Astrocyte (in vitro differentiated cells and primary cell): ENCODE measurements around the gene TOGARAM2. TPM values are rescaled to one million over a fixed set of nuclear protein-coding genes. Genes with fewer than 3 reads are reported as not detected.

Experiments
- DNase-seq: peaks from one replicate; pipeline ENCODE4 v3.0.0-alpha.2; 2010; ENCODE audit warnings: low read depth
- FAIRE-seq: peaks from 2 replicates; lab custom pipeline; 2011; peaks lifted over from hg19 to GRCh38; lab: Jason Lieb, UNC
- H2AFZ ChIP-seq: 2 replicates; pipeline ENCODE4 v1.6.0; 2012; ENCODE audit warnings: low read depth, low read length, inconsistent platforms
- H3K27ac ChIP-seq: 2 replicates; pipeline ENCODE4 v1.5.1; 2011; ENCODE audit warnings: low read depth, low read length, inconsistent platforms
- H3K27me3 ChIP-seq: 2 replicates; pipeline ENCODE4 v1.6.0; 2011; ENCODE audit warnings: low read length, inconsistent platforms; ENCODE audit not compliant: insufficient read depth
- H3K36me3 ChIP-seq: 2 replicates; pipeline ENCODE4 v1.5.1; 2011; ENCODE audit warnings: low read length, inconsistent platforms; ENCODE audit not compliant: insufficient read depth
- H3K4me1 ChIP-seq: 2 replicates; pipeline ENCODE4 v1.5.1; 2011; ENCODE audit warnings: low read length, inconsistent platforms; ENCODE audit not compliant: insufficient read depth
- H3K4me2 ChIP-seq: 2 replicates; pipeline ENCODE4 v1.6.0; 2012; ENCODE audit warnings: low read length, inconsistent platforms
- H3K4me3 ChIP-seq: 2 replicates; pipeline ENCODE4 v1.5.1; 2011; ENCODE audit warnings: low read depth, mild to moderate bottlenecking, low read length, inconsistent platforms; ENCODE audit not compliant: insufficient read depth
- H3K79me2 ChIP-seq: 2 replicates; pipeline ENCODE4 v1.6.0; 2012; ENCODE audit warnings: mild to moderate bottlenecking, low read length, inconsistent platforms; ENCODE audit not compliant: insufficient read depth
- H3K9ac ChIP-seq: 2 replicates; pipeline ENCODE4 v1.6.0; 2012; ENCODE audit warnings: mild to moderate bottlenecking, low read length, inconsistent platforms
- H3K9me3 ChIP-seq: 2 replicates; pipeline ENCODE4 v1.5.1; 2012; ENCODE audit warnings: low read depth, mild to moderate bottlenecking, low read length, inconsistent platforms; ENCODE audit not compliant: insufficient read depth
- H4K20me1 ChIP-seq: 2 replicates; pipeline ENCODE4 v1.6.0; 2012; ENCODE audit warnings: low read length, inconsistent platforms; ENCODE audit not compliant: insufficient read depth
- H3K27ac Mint-ChIP-seq: one replicate; pipeline ENCODE4 v1.8.0; 2021; ENCODE audit warnings: mild to moderate bottlenecking, mixed read lengths; ENCODE audit not compliant: unreplicated experiment
- H3K27me3 Mint-ChIP-seq: one replicate; pipeline ENCODE4 v1.8.0; 2021; ENCODE audit warnings: low read depth, mixed read lengths; ENCODE audit not compliant: unreplicated experiment
- H3K36me3 Mint-ChIP-seq: one replicate; pipeline ENCODE4 v1.8.0; 2021; ENCODE audit warnings: low read depth, mixed read lengths; ENCODE audit not compliant: unreplicated experiment
- H3K4me1 Mint-ChIP-seq: one replicate; pipeline ENCODE4 v1.8.0; 2021; ENCODE audit warnings: low read depth, mixed read lengths; ENCODE audit not compliant: unreplicated experiment
- H3K4me3 Mint-ChIP-seq: one replicate; pipeline ENCODE4 v1.8.0; 2021; ENCODE audit warnings: mild to moderate bottlenecking, moderate library complexity, mixed read lengths; ENCODE audit not compliant: unreplicated experiment
- H3K9me3 Mint-ChIP-seq: one replicate; pipeline ENCODE4 v1.8.0; 2021; ENCODE audit warnings: mild to moderate bottlenecking, mixed read lengths; ENCODE audit not compliant: unreplicated experiment
- CTCF ChIP-seq: IDR thresholded peaks from 2 replicates; pipeline ENCODE4 v1.5.1; 2011; ENCODE audit warnings: low read depth, mild to moderate bottlenecking, inconsistent platforms, low read length, moderate library complexity; ENCODE audit not compliant: insufficient read depth
- EZH2 ChIP-seq: IDR thresholded peaks from 2 replicates; pipeline ENCODE4 v1.6.1; 2012; ENCODE audit warnings: mild to moderate bottlenecking, low read length, inconsistent platforms; ENCODE audit not compliant: insufficient read depth
- total RNA-seq: library from RNA; stranded (reverse); gene quantifications from 2 replicates; pipeline ENCODE4 v1.2.1, GENCODE V29; 2021

Gene TOGARAM2
- total RNA-seq, 1 donor from 2014 or later, result 0.73 TPM

DNA sequence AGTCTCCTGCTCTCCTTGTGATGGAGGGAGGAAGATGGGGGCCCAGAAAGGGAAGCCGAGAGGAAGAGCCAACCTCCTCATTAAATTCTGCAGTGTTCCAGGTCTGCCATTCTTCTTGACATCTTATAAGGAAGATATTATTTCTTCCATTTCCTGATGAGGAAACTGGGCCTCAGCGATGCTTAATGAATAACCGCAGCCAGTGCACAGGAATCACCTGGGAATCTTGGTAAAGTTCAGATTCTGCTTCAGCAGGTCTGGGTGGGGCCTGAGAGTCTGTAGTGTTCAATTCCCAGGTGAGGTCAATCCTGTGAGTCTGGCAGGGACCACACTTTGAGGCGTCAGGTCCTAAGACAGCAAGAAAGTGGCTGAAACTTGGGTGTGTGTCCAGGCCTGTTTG is 75.9 kb downstream of the TOGARAM2 start:
- Histone ChIP-seq H3K36me3 (no peaks in the 10 kb centered on the region), H3K27me3 (no peaks in the 10 kb centered on the region), H3K27ac (no peak overlapping the region), H3K4me3 (no peak overlapping the region), H3K79me2 (no peaks in the 10 kb centered on the region), H2AFZ (no peak overlapping the region), H3K4me1 (no peaks in the 10 kb centered on the region), H3K9me3 (no peaks in the 10 kb centered on the region), H3K9ac (no peak overlapping the region), H3K4me2 (no peak overlapping the region), H4K20me1 (no peaks in the 10 kb centered on the region)
- FAIRE-seq, result no peak
- H3K9me3 Mint-ChIP-seq, result no peaks in the 10 kb centered on the region
- H3K27me3 Mint-ChIP-seq, result peaks cover 15% of the 10 kb centered on the region
- H3K4me1 Mint-ChIP-seq, result peaks cover 11% of the 10 kb centered on the region
- no peak for DNase-seq
- no peak overlapping the region for H3K4me3 Mint-ChIP-seq
- no peaks in the 10 kb centered on the region for H3K36me3 Mint-ChIP-seq
- H3K27ac Mint-ChIP-seq, result no peak overlapping the region
- TF ChIP-seq CTCF, result no peak

GRCh38 chr2:29059624-29060023 is 78.5 kb downstream of the TOGARAM2 start:
- H2AFZ ChIP-seq, result no peak overlapping the region
- Mint-ChIP-seq H3K4me3 (no peak overlapping the region), H3K9me3 (no peaks in the 10 kb centered on the region), H3K36me3 (no peaks in the 10 kb centered on the region), H3K27me3 (peaks cover 16% of the 10 kb centered on the region), H3K27ac (no peak overlapping the region), H3K4me1 (peaks cover 6% of the 10 kb centered on the region)
- H3K27ac ChIP-seq, result no peak overlapping the region
- no peak overlapping the region for H3K4me2 ChIP-seq
- H3K9ac ChIP-seq, result no peak overlapping the region
- H3K27me3 ChIP-seq, result no peaks in the 10 kb centered on the region
- no peaks in the 10 kb centered on the region for H3K79me2 ChIP-seq
- no peaks in the 10 kb centered on the region for H3K9me3 ChIP-seq
- DNase-seq (no peak), FAIRE-seq (no peak)
- TF ChIP-seq EZH2, result no peak
- TF ChIP-seq CTCF, result no peak
- peaks cover 12% of the 10 kb centered on the region for H3K4me1 ChIP-seq
- no peaks in the 10 kb centered on the region for H3K36me3 ChIP-seq
- no peaks in the 10 kb centered on the region for H4K20me1 ChIP-seq
- H3K4me3 ChIP-seq, result no peak overlapping the region

- no peak for DNase-seq
- Histone ChIP-seq H3K4me3 (no peak overlapping the region), H2AFZ (no peak overlapping the region), H3K36me3 (no peaks in the 10 kb centered on the region), H3K27me3 (no peaks in the 10 kb centered on the region), H3K9me3 (no peaks in the 10 kb centered on the region), H4K20me1 (no peaks in the 10 kb centered on the region), H3K4me1 (peaks cover 12% of the 10 kb centered on the region), H3K27ac (no peak overlapping the region), H3K9ac (no peak overlapping the region), H3K4me2 (no peak overlapping the region), H3K79me2 (no peaks in the 10 kb centered on the region)
- no peak for TF ChIP-seq EZH2
- TF ChIP-seq CTCF, result no peak
- Mint-ChIP-seq H3K4me3 (no peak overlapping the region), H3K4me1 (peaks cover 6% of the 10 kb centered on the region), H3K36me3 (no peaks in the 10 kb centered on the region), H3K27ac (no peak overlapping the region), H3K27me3 (peaks cover 16% of the 10 kb centered on the region), H3K9me3 (no peaks in the 10 kb centered on the region)
- FAIRE-seq, result no peak
These were observed 79.3 kb downstream of the TOGARAM2 start for GRCh38 chr2:29060441-29060840.
